Right renal cortex interstitium (tissue), 3 donors: Measurements from ENCODE around the gene RBMS3. TPM values are rescaled to one million over a fixed set of nuclear protein-coding genes. Genes with fewer than 3 reads are reported as not detected.

ENCODE experiments used
- DNase-seq, 3 donors: peaks; one replicate each; pipeline ENCODE4 v3.0.0-alpha.2; 2013; ENCODE audit warnings: low read depth in 3 of 3, low spot score in 2 of 3
- polyA plus RNA-seq, 3 donors: library from polyadenylated mRNA; unstranded; fragments of 120-200 nt; gene quantifications; one replicate each; pipeline ENCODE4 v1.2.1, GENCODE V29; 2013; ENCODE audit not compliant: insufficient read length in 3 of 3

RBMS3 gene
- polyA plus RNA-seq, 3 donors = 11.6 to 15.4 (median 12.5) TPM

DNA sequence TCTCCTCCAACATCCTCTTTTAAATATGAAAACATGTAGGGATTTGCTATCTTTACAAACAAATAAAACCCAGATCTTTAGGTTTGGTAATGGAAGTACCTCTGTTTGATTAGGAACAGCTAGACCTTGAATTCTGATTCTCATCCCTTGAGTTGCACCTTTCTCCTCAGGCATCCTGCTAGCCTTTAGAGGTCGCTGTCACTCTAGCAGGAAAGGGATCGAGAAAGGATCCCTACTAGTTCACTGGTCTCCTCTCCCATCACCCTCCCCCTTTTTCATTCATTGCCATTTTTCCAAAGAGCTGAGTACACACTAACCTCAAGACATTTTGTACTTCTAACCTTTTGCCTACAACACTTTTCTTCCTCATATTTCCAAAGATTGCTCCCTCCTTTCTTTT lies 569.8 kb downstream of the RBMS3 start:
- DNase-seq = no peak

DNA sequence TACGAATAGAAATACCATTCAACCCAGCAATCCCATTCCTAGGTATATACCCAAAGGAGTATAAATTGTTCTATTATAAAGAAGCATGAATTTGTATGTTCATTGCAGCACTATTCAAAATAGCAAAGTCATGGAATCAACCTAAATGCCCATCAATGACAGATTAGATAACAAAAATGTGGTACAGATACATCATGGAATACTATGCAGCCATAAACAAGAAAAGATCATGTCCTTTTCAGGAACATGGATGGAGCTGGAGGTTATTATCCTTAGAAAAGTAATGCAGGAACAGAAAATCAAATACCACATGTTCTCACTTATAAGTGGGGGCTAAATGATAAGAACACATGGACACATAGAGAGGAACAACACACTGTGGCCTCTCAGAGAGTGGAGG lies 571.9 kb downstream of the RBMS3 start:
- no peak for DNase-seq

DNA sequence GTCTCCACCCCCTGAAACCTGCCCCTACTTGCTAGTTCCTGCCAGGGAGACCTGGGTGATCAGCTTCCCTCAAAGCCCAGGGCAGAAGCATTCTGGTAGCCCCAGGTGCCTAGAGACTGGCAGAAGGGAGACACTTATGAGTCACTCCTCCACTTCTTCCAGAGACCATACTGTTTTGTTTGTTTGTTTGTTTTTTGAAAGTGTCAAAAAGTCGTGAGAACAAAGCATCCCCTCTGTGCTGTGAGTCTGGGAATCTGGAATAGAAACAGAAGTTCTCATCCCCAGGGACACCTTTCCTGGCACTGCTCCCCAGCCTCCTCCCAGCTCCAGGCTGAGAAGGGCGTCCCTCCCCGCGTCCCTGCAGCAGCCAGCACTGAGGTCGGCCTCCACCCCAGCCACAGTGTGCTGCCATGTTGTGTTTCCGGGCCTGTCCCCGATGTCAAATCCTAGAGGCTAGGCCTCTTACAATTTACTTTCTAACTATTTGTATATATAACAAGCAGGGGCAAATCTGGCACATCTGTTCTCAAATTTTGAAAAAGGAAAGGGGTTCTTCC lies 573.0 kb downstream of the RBMS3 start:
- no peak for DNase-seq

DNA sequence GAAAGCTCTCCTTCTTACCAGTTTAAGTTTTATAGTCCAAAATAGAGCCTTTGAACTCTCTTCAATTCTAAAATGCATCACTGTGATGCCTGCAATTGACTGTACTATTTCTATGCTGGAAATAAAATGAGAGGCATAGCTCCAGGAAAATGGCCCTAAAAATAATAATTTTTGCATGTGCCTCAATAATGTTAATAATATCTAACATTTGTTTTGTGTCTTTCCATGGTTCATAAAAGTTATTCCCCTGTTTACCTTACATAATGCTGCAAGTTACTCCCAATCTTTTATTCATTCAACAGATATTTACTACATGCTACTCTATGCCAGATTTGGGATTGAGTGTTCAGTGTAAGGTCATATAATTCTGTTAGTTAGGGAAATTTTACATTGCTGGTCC lies 574.0 kb downstream of the RBMS3 start:
- no peak for DNase-seq

DNA sequence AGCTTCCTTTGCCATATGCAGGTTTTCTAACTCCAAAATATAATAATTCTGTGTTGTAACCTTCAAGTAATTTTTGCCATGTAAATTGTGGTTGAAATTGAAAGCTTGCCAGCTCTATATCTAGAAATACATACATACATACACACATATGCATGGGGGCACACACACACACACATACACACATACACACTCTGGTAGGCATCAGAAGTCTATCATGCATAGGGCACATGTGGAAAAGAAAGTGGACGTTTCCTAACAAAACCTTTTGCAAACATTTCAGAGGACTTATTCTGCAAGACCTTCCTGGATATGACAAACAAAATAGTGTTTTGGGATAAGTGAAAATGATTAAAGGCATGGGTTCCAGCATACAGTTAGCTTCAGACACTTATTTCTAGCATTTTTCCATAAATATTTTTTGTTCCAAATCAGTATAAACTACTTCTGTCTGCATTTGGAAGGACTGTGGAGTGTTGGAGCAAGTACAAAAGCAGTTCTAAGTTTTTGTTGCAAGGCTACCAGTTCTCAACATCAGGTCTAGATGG lies 578.9 kb downstream of the RBMS3 start:
- DNase-seq = no peak

DNA sequence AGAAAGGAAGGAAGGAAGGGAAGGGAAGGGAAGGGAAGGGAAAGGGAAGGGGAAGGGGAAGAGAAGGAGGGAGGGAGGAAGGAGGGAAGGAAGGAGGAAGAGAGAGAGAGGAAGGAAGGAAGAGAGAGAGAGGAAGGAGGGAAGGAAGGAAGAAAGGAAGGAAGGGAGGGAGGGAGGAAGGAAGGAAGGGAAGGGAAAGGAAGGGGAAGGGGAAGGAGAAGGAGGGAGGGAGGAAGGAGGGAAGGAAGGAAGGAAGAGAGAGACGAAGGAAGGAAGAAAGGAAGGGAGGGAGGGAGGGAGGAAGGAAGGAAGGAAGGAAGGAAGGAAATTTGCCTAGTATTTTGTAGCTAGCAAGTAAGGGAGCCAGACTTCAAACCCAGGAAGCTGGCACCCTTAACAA lies 583.9 kb downstream of the RBMS3 start:
- no peak for DNase-seq

DNA sequence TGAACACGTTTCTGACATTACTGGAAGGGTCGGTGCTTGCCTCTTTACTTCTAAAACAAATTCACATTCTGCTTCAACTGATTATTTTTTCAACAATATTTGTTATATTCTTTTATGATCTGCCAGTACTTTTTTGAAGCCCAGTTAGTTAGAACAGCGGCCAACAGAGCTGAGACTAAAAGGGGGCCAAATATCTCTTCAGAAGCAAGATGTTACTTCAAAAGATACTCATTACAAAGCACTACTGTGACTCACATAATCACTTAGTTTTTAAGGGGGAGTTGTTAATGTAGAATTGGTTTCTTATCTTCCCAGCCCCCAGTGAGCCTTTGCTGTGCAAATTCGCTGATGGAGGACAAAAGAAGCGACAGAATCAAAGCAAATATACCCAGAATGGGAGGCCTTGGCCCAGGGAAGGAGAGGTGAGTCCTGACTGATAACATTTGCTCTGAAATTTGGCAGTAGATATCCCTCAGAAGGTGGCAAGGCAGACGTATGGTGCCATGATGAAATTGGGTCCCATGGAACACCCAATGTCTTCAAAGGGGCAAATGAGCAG lies 587.8 kb downstream of the RBMS3 start:
- DNase-seq = no peak

DNA sequence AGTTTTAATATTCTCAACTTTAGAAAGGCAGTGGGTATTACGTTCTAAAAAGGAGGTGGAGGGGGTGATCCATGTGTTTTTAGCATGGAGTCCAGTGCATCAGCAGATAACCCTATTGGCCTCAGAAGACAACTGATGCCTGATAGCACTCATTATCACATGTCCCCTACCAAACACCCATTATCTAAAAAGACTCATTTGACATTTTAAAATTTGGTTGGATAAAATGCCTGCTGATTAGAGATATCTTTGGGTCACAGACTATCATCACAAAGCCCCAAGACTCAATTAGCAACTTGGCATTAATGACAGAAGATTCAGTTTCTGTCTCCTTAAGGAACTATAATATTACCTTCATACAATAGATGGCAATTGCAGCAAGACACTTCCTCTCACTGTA lies 589.3 kb downstream of the RBMS3 start:
- no peak for DNase-seq

- no peak for DNase-seq
These were observed 590.2 kb downstream of the RBMS3 start for GRCh38 chr3:29871087-29871486.

- no peak for DNase-seq
These were observed 599.9 kb downstream of the RBMS3 start for GRCh38 chr3:29880809-29881208.

GRCh38 chr3:29887451-29887850 lies 606.6 kb downstream of the RBMS3 start:
- no peak for DNase-seq

DNA sequence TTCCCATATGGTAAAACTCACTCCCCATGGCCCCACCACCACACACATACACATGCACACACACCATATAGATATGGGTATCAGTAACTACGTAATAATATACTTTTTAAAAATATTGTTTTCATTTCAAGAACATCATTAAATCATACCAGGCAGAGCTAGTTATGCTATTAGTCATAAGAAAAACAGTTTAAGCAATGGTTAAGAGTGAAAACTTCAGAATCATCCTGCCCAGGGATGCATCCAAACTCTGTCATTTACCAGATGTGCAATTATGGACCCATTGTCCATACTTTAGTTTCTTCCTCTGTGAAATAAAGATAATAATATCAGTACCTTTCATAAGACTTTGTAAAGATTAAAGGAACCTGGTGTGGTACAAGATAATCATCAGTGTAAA lies 608.3 kb downstream of the RBMS3 start:
- no peak for DNase-seq

DNA sequence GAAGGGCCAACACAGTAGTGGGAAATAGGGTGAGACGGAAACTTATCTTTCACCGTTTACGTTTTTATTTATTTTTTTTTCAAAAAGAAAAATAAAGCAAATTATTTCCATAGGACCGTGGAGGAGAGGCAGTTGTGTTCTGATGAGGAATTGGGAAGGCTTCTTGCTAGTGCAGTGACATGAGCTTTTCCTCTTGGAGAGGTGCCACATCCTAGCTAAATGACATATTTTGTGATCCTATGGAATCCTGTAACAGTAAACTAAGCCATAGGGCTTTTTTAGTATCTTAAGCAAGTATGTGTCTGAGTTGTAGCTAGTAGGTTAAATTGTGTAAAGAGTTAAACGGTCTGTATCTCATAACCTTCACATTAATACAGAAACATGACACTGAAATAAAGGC lies 609.9 kb downstream of the RBMS3 start:
- no peak for DNase-seq

GRCh38 chr3:29892976-29893554 lies 612.2 kb downstream of the RBMS3 start:
- DNase-seq = no peak

DNA sequence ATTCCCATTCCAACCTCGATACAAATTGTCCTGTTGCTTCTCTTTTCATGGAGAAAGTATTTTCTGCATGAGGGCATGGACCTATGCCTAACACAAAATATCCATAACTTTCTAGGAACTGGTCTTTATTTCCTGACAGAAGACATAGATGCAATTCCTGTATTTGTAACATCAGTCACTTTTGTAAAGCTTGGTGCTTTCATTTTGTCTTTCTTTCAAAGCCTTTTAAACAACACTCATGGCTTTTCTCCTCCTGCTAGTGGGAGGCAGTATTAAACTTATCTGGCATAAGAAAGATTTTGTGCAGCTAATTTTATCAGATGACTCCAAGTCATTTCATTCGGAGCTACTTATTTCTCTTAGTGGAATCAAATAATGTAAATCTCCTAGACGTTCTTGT lies 616.0 kb downstream of the RBMS3 start:
- DNase-seq = no peak

DNA sequence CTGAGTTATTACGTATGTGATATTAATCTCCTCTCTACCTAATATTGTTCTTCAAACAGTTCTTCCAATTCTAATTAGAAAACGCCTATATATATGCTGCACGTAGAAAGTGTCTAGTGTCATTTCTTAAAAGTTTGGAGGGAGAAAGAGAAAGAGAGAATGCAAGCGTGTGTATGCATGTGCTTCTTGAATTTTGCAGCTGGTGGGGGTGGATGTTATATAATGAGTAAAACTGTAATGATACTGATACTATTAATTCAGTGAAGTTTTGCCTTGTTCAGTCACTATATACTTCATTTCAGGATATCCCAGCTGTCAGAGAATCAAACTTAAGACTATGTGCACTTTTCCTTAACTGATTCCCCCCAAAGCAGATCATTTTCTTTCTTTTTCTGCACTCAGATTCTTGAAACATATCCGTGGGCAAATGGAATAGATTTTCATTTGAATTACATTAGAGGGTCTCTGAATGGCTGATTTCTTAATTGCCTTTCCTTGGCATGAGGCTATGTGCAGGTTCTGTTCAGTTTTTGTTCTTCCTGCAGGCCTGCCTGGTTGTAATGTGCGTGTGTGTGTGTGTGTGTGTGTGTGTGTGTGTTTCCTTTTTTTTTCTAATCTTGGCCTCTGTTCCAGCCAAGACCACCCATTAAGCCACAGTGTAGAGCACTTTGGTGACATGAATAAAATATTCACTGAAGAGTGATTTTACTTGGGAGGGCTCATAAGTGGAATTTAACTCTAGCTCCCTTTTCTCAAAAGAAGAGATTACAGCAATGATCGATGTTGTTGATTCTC lies 617.5 kb downstream of the RBMS3 start:
- peak in 1 of 3 donors; percentile 18 for DNase-seq

DNA sequence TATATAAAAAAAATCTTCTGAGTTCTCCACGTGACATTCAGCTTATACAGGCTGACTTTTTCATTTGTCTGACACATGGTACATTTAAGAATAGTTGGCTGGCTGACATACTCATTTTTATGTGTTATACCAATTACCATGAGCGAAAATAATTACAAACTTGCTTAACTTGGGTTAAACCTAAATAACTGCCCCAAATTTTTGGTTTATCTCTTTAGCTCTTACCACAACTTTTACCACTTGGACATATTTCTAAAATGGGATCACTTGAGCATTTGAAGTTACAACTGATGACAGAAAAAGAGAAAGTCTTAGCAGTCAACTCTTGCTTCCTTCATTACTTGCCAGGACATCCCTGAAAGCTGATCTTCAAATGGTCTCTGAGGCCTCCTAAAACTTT lies 618.1 kb downstream of the RBMS3 start:
- no peak for DNase-seq

- no peak for DNase-seq
These were observed 620.2 kb downstream of the RBMS3 start for GRCh38 chr3:29901097-29901496.

DNA sequence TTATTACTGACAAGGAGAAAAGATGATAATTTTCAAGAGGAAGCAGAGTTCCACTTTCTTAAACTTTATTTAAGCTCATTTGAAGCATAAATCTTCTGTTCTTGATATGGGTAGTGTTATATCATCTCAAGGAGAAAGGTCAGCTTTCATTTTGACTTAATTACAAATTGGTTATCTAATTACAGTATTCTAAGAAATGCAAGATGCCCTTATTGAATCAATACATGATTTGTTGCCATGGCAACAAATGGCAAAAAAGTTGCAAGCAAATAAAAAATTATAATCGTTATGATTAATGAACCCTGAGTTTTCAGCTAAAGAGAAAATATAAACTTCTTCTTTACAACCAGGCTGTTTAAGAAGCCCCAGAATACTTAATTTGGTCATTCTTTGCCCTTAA lies 622.7 kb downstream of the RBMS3 start:
- no peak for DNase-seq

DNA sequence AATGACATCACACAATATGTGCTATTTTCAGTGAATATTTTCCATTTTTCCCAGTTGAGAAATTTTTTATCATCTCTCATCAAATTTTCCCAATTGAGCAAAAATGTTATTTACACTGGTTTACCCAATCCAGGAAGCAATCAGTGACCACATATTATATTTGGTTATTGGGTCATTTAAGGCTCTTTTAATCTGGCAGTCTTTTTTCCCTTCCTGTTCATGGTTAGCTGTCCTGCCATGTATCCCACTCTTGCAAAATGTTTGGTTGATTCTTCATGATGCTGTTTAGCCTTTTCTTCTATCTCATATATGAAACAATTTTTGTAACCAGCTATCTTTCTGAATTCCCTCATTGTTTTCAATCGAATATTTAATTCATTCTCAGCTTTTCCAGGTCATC lies 626.0 kb downstream of the RBMS3 start:
- no peak for DNase-seq

DNA sequence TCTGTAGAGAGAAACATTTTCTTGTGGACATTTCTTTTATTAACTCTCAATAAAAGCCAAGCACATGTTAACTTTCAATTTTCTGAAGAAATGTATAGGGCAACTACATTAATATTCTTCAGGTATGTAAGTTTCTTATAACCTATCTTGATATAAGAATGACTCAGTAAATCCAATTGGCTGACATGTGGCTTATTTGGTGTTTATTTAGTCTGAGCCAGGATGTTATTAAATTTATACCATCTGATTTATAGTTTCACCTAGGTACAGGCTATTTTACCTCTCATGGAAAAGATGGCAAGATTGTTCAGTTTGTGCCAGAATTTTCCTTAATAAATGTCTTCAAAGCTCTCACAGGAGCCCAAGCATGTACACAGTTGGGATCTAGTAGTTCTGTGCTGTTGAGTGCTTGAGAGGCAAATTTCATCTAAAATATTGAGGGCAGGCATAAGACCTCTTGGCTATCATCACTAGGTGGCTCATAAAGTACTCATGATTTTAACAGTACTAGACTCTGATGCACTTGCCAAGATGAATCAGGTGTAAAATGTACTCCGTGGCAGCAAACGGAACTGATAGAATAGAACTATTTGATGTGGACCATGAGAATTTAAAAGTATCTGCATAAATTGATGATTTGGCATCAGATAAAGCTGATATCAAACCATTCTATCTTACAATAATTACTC lies 631.9 kb downstream of the RBMS3 start:
- no peak for DNase-seq
